ENCODE results near the gene CPNE1.
A peak's percentile ranks its signal among the peaks of the same experiment; 100 is the strongest.

The CPNE1 gene

DNA sequence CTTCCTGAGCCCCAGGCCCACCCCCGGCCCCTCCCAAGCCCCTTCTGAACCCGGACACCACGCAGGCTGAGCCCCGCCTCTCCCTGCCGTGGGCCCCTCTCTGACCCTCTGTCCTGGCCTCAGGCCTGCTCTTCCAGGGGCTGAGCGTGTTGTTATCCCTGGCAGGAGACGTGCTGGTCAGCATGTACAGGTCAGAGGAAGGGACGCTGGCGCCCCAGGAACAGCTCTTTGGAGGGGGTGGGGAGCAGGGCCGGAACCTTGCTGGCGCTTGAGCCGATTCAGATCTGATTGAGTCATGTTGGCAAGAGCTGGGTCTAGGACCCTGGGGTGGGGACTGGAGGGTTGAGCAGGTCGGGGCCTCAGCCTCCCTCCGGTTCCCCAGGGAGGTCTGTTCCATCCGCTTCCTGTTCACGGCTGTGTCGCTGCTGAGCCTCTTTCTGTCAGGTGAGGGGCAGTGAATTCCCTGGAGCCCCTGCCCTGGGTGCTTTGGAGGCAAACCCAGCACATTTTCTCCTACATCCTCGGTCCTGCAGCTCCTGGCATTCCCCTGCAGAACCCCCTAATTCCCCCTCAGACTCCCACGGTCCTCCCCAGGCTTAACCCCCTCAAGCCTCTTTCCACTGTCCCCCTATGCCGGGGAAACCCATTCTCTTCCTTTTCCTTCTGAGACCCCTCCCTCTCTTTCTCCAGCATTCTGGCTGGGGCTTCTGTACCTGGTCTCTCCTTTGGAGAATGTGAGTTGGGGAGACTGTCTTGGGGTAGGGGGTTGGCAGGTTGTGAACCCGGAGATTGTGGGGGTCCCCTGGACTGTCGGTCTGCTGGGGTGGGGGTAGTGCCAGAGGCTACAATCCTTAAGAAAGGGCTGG is 47.1 kb downstream of the CPNE1 start:
- TF ChIP-seq CTCF (IDR thresholded peaks at IDR 0.05; ENCODE audit: borderline replicate concordance, insufficient read depth, low read depth, low read length): peak; percentile 45
- H3K4me3 ChIP-seq (ENCODE audit: low read depth, low read length): peak overlapping the region; percentile 5

DNA sequence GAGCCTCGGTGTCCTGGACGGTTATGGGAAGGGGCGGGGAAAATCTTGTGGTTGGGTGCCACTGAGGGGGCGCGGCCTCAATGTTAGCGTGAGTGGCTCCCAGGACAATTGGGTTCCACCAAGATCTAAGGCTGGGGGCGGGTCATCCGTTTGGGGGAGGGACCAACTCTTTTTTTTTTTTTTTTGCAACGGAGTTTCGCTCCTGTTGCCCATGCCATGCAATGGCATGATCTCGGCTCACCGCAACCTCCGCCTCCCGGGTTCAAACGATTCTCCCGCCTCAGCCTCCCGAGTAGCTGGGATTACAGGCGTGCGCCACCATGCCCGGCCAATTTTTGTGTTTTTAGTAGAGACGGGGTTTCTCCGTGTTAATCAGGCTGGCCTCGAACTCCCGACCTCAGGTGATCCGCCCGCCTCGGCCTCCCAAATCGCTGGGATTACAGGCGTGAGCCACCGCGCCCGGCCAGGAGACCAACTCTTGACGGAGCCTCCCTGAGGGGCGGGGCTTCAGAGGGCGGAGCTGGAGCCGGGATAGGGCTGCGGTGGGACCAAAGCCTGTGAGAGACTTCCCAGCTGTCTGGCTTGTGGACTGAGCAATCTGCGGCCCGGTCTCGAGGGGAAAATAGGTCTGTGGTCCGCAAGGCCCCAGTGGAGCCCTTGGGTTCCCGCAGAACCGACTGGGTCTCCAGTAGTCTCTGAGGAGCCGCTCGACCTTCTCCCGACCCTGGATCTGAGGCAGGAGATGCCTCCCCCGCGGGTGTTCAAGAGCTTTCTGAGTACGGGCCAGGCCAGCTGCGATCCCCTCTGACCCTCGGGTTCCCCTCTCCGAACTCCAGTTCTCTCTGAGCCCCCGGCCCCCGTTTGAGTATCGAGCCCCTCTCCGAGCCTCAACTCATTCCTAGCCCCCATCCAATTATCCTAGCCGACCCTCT is 48.0 kb downstream of the CPNE1 start:
- TF ChIP-seq CTCF (IDR thresholded peaks at IDR 0.05; ENCODE audit: borderline replicate concordance, insufficient read depth, low read depth, low read length): no peak

GRCh38 chr20:35615667-35616464 is 48.8 kb downstream of the CPNE1 start, which contains the start of gene SPAG4:
Gene SPAG4 (plus strand): TSS chr20:35615829. CDS start chr20:35616004, 175 bp downstream.
- TF ChIP-seq CTCF (IDR thresholded peaks at IDR 0.05; ENCODE audit: borderline replicate concordance, insufficient read depth, low read depth, low read length): no peak
- H3K4me3 ChIP-seq (ENCODE audit: low read depth, low read length): peak within 1 kb of the TSS; percentile 40

More for the DNA sequence above, 48.0 kb downstream of the CPNE1 start:
- peak overlapping the region; percentile 40 for H3K4me3 ChIP-seq (ENCODE audit: low read depth, low read length)

GRCh38 chr20:35611482-35611881 is 53.2 kb downstream of the CPNE1 start:
- TF ChIP-seq CTCF (IDR thresholded peaks at IDR 0.05; ENCODE audit: borderline replicate concordance, insufficient read depth, low read depth, low read length): no peak
- H3K4me3 ChIP-seq (ENCODE audit: low read depth, low read length): no peak overlapping the region

GRCh38 chr20:35610833-35611427 is 53.8 kb downstream of the CPNE1 start:
- no peak for TF ChIP-seq CTCF (IDR thresholded peaks at IDR 0.05; ENCODE audit: borderline replicate concordance, insufficient read depth, low read depth, low read length)
- H3K4me3 ChIP-seq (ENCODE audit: low read depth, low read length): no peak overlapping the region

- no peak overlapping the region for H3K4me3 ChIP-seq (ENCODE audit: low read depth, low read length)
- no peak for TF ChIP-seq CTCF (IDR thresholded peaks at IDR 0.05; ENCODE audit: borderline replicate concordance, insufficient read depth, low read depth, low read length)
Measured at GRCh38 chr20:35607003-35607735, 57.5 kb downstream of the CPNE1 start.

Measured in GM12875 (cell line).